Activated T-cell treated with anti-CD3 and anti-CD28 coated beads for 1 hour (primary cell): Measurements from ENCODE around the gene CTRB1.

ENCODE experiments used
- DNase-seq: peaks from one replicate; pipeline ENCODE4 v3.0.0-alpha.2; 2020; ENCODE audit warnings: low read depth

The CTRB1 gene

GRCh38 chr16:75218256-75219076, at the start of gene CTRB1:
Gene CTRB1, plus strand, starts transcription at chr16:75218988. Its CDS starts 20 bp downstream, at chr16:75219008.
- no peak for DNase-seq

- DNase-seq = no peak
Measured at GRCh38 chr16:75169899-75170405, 48.8 kb upstream of the CTRB1 start.

DNA sequence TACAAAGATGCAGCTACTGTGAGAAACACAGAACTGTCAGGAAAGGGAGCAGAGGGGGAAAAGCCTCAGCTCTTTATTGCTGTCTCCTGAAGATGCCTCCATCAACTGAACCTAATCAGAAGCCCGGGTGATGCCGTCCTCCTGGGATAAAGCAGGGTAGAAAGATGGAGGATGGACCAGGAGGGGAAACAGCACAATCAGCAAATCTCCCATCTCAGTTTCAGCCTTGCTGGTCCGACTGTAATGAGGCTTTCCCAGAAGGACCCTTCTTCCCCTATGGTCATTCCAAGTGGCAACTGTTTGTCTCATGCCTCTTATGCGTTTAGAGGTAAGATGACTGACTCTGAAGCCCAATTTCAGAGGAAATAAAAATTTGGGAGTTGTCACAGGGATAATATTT, 46.2 kb upstream of the CTRB1 start:
- no peak for DNase-seq

DNA sequence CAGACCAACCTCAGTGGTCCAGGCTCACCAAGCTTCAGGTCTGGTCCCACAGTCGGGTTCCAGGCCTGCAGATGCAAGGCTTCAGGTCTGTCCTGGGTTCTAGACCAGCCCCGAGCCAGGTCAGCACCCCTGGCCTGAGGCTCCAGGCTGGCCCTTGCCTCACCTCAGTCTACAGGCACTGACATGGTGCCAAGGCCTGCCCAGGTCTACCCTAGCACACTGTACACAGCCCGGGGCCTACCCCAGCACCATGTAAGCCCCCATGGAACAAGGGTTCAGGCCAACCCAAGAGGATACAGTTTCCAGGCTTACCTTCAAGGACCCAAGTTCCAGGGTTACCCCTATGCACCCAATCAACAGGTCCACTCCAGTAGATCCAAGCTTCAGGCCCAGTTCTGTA, 43.7 kb upstream of the CTRB1 start:
- DNase-seq = no peak

DNA sequence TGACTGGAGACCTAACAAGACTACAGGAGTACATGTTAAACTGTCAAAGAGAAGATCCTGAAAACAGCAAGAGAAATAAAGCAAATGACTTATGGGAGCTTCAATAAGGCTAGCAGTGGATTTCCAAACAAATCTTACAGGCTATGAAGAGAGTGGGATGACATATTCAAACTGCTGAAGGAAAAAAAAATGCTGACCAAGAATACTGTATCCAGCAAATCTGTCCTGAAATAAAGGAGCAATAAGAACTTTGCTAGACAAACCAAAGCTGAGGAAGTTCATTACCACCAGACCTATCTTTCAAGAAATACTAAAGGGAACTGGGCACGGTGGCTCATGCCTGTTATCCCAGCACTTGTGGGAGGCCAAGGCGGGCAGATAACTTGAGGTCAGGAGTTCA, 41.9 kb upstream of the CTRB1 start:
- no peak for DNase-seq

DNA sequence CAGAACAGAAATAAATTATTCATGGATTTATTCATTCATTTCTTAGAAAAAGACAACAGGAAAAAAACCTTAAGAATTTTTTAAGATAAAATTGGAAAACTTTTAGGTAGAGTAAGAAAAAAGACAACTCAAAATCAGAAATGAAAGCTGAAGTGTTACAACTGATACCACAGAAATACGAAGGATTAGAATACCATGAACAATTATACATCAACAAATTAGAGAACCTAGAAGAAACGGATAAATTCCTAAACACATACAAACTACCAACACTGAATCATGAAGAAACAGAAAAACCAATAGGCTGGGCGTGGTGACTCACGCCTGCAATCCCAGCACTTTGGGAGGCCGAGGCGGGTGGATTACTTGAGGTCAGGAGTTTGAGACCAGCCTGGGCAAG, 39.6 kb upstream of the CTRB1 start:
- no peak for DNase-seq

- no peak for DNase-seq
Measured at GRCh38 chr16:75181630-75182029, 37.2 kb upstream of the CTRB1 start.

DNA sequence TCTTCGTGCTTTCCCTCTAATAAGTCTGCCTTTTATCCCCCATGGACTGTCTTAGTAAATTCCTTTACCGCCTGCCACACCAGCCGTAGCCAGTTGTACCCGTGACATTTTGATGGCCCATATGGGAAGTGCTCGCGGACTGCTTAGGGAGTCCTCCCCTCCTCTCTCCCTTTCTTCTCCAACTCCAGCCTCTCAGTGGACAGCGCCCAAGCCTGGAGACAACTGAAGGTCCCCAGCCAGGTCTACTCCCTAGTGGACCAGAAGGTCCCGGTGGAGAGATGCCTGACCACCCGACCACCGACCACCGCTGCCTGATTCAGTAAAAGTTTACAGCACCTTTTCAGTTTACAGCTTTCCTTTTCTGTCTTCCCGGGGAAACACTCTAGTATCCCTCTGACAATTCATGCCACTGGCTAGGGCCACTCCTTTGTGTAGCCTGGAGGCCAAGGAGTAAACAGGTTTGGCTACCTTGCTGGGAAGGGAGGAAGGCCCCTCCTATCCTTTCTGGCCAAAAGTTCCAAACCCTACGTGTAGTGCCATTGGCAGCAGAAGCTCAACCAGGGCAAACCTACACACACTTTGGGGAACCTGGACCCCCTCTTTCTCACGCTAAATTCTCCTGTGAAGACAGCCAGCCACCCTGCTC, 29.8 kb upstream of the CTRB1 start:
- DNase-seq = no peak

- DNase-seq = no peak
Measured at GRCh38 chr16:75189638-75190245, 29.0 kb upstream of the CTRB1 start.

DNA sequence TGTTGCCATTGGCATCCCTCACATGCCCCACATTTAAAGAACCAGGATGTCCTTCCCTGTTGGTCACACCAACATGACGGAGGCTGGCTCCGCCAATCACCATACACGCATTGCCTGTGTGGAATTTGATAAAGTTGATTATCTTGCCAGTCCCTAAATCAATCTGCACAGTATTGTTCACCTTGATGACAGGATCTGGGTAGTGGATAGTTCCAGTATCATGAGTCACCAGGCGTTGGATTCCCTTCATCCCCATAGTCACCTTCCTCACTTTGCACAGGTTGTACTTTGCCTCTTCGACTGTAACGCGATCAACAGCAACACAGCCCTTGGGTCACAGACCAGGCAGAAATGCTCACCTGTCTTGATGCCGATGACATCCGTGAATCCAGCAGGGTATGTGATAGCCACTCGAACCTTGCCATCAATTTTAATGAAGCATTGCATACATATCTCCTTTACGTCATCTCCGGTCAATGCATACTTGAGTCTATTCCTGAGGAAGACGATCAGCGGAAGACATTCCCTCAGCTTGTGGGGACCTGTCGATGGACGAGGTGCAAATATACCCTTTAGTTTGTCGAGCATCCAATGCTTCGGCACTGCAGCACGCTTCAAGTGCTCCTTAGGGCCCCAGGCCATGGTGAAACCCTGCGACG, 26.1 kb upstream of the CTRB1 start:
- no peak for DNase-seq

DNA sequence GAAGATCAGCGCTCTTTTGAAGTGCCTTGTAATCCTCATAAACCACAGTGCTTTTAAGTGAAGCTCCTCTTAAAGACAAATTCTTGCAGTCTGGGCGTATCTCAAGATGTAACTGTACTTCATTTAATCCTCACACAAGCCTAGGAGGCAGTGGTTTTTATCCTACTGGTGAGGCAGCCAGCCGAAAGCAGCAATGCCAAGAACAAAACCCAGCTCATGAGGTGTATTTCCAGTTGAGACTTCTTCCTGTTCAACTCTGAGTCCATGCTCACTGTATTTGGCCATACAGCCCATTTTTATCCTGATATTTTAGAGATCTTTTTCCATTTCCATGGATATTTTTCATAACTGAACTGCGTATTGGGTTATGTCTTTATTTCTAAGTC, 25.5 kb upstream of the CTRB1 start:
- no peak for DNase-seq

DNA sequence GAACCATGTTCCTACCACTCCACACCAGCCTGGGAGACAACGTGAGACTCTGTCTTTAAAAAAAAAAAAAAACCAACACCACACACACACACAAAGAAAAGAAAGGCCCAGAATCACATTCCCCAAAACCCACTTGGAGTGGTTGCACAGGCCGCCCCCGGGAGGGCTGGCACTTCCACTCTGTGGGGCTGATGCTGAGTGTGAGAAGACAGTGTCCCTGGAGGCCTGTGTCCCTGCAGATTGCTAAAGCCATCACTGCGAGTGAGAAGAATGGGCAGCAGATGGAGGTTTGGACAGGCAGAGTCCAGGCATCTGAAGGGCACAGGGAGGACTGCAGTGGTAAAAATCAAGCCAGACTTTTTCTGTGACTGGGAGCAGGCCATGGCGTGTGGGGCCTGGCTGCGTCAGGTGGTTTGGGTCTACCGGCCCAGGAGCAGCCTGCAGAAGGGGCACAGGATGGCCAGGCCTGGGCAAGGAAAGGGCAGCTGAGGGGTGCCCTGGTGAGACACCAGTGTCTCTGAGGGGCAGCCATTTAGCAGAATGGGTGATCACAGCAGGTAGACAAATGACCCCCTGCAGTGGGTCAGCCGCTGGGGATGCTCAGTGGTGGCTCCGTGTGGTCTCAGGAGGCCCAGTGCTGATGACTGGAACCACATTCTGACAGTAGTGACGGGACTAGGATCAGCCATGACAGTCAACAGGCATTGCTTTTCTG, 24.9 kb upstream of the CTRB1 start:
- DNase-seq = no peak

- DNase-seq = no peak
Measured at GRCh38 chr16:75195811-75196790, 22.7 kb upstream of the CTRB1 start.

GRCh38 chr16:75196836-75197235, 22.0 kb upstream of the CTRB1 start:
- DNase-seq = no peak

DNA sequence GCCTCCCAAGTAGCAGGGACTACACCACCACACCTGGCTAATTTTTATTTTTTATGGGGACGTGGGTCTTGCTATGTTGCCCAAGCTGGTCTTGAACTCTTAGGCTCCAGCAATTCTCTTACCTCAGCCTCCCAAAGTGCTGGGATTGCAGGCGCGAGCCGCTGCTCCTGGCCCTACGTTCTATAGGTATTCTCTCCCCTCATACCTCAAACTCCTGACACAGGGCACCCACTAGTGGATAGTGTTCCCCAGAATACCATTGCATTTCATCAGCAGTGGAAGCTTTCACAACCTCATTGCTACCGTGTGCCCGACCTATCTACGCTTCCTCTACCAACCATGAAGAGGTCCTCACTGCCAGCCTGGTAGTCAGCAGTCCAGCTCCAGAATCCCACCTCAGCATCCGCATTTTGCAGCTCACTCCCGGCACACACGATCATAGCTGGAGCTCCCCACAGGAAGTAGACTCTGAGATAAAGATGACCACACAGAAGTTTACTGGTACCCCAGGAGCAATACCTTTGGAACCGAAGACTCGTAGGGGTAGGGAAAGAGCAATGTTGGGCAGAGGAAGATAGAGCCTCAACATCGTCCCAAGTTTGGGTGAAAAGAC, 21.2 kb upstream of the CTRB1 start:
- no peak for DNase-seq

GRCh38 chr16:75198135-75198600, 20.6 kb upstream of the CTRB1 start:
- DNase-seq = no peak

DNA sequence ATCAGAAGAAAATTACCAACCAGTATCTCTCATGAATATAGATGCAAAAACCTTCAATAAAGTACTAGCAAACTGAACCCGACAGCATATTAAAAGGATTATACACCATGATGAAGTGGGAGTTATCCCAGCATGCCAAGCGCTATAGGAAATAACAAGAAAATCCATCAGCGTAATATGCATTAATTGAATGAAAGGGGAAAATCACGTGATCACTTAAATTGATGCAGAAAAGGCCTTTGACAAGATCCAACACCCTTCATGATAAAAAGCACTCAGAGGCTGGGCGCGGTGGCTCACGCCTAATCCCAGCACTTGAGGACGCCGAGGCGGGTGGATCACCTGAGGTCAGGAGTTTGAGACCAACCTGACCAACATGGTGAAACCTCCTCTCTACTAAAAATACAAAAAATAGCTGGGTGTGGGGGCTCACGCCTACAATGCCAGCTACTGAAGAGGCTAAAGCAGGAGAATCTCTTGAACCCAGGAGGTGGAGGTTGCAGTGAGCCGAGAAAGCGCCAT, 16.7 kb upstream of the CTRB1 start:
- no peak for DNase-seq

DNA sequence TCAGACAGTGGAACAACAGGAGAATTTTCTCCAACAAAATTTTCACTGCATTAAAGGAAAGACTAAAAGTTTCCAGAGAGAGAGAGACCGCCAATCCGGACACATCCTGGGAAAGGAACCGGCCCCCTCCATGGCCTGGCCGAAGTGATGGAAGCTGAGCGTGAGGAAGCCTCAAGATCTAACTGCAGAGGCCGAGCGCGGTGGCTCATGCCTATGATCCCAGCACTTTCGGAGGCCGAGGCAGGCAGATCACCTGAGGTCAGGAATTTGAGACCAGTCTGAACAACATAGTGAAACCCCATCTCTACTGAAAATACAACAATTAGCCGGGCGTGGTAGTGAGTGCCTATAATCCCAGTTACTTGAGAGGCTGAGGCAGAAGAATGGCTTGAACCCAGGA, 15.7 kb upstream of the CTRB1 start:
- DNase-seq = no peak

DNA sequence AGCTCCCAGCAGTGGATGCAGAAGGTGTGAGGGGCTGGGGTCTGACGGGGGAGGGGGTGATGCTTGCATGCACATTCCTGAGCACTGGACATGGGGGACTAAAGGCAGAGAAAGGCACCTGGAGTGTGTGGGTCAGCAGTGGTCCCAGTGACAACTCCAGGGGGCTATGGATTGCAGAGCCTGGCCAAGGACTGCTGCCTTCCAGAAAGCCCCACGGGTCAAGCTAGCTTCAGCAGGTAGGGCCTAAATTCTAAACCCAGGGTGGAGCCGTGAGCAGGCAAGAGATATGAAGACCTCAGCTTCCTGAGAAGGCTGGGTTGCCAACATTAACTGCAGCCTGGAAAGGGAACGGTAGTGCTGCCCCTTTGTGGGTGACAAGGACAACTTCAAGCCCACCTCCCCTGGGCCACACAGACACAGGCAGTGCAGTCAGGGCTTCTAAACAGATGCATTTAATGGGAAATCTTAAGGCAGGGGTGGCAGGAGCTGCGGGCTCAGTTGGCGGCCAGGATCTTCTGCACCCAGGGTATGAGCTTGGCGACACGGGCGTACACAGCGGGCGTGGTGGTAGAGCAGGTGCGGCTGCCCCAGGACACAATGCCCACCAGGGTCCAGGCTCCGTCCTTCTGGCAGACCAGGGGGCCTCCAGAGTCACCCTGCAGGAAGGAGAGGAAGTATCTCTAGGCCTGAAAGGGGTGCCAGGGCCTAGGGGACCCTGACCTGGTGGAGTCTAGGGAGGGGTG, 14.9 kb upstream of the CTRB1 start:
- no peak for DNase-seq
